Measurements from ENCODE around the gene NRSN2. TPM values are rescaled to one million over a fixed set of nuclear protein-coding genes. Genes with fewer than 3 reads are reported as not detected.
A peak's percentile ranks its signal among the peaks of the same experiment; 100 is the strongest.

Gene NRSN2
- total RNA-seq, 1 experiment from 2014 or later, result 44.9 TPM

DNA sequence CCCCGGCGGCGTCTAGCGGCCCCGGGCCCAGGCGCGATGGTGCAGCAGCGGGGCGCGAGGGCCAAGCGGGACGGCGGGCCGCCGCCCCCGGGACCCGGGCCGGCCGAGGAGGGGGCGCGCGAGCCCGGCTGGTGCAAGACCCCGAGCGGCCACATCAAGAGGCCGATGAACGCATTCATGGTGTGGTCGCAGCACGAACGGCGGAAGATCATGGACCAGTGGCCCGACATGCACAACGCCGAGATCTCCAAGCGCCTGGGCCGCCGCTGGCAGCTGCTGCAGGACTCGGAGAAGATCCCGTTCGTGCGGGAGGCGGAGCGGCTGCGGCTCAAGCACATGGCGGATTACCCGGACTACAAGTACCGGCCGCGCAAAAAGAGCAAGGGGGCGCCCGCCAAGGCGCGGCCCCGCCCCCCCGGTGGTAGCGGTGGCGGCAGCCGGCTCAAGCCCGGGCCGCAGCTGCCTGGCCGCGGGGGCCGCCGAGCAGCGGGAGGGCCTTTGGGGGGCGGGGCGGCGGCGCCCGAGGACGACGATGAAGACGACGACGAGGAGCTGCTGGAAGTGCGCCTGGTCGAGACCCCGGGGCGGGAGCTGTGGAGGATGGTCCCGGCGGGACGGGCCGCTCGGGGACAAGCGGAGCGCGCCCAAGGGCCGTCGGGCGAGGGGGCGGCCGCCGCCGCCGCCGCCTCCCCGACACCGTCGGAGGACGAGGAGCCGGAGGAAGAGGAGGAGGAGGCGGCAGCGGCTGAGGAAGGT, 20.8 kb upstream of the NRSN2 start:
- Histone ChIP-seq H3K27me3 (ENCODE audit: control insufficient read depth, insufficient read depth, low read length) (no peaks in the 10 kb centered on the region), H3K4me3 (ENCODE audit: low read depth in 2 of 2, low read length in 2 of 2) (peak overlapping the region; percentile 74 to 79), H3K36me3 (ENCODE audit: control insufficient read depth, insufficient read depth, low read length) (no peaks in the 10 kb centered on the region; the same call in 1 of the 2 replicates), H3K9me3 (ENCODE audit: control insufficient read depth, insufficient read depth, low read depth, low read length) (no peaks in the 10 kb centered on the region), H3K27ac (ENCODE audit: low read length) (peak overlapping the region; percentile 85), H3K4me1 (ENCODE audit: control insufficient read depth, insufficient read depth, low read length) (peaks cover 28% of the 10 kb centered on the region)
- in situ Hi-C loops (cut with HindIII; ENCODE audit: low pct_unique_long_range_greater_than_20kb, low sequenced_read_pairs) (no loop called here), intact Hi-C loops (cut with micrococcal nuclease; ENCODE audit: unreplicated experiment) (no loop called here)
- ATAC-seq (peak; percentile 3), DNase-seq (ENCODE audit: low read depth, low spot score) (no peak)
- no TSS peak for BruUV-seq (replicated peaks)
- ChIA-PET POLR2A (interaction anchor here (0.6 kb wide), 2 partner anchors 14 to 169 kb away, joined by 3 read pairs; partner anchors contain the start of gene DEFB127), CTCF (no interaction called here)
- peak; percentile 52 for TF ChIP-seq POLR2AphosphoS5 (IDR thresholded peaks at IDR 0.05; ENCODE audit: low read depth, low read length)
- TF ChIP-seq TCF7L2 (IDR thresholded peaks at IDR 0.05; ENCODE audit: low read depth, low read length), result peak; percentile 83; the same call in 1 of the 2 replicates
- no peak; the same call in 1 of the 2 replicates for TF ChIP-seq SIN3A (IDR thresholded peaks at IDR 0.05; ENCODE audit: borderline replicate concordance, insufficient read depth, low read depth, low read length)

DNA sequence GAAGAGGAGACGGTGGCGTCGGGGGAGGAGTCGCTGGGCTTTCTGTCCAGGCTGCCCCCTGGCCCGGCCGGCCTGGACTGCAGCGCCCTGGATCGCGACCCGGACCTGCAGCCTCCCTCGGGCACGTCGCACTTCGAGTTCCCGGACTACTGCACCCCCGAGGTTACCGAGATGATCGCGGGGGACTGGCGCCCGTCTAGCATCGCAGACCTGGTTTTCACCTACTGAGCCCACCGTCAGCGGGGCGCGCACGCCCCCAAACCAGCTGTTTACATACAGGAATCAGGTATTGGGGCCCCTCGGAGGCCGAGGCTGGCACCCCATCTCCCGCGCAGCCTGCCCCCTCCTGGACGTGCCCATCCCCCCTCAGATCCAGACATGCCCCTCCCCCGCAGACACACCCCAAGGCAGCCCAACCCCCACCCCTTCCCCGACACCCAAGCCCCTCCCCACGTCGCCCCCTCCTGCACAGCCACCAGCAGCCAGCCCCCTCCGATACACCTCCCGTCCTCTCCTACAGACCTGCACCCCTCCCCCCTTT, 20.2 kb upstream of the NRSN2 start:
- in situ Hi-C loops (cut with HindIII; ENCODE audit: low pct_unique_long_range_greater_than_20kb, low sequenced_read_pairs) (no loop called here), intact Hi-C loops (cut with micrococcal nuclease; ENCODE audit: unreplicated experiment) (no loop called here)
- Histone ChIP-seq H3K4me3 (ENCODE audit: low read depth in 2 of 2, low read length in 2 of 2) (peak overlapping the region; percentile 74 to 79), H3K27me3 (ENCODE audit: control insufficient read depth, insufficient read depth, low read length) (no peaks in the 10 kb centered on the region), H3K4me1 (ENCODE audit: control insufficient read depth, insufficient read depth, low read length) (peaks cover 28% of the 10 kb centered on the region), H3K9me3 (ENCODE audit: control insufficient read depth, insufficient read depth, low read depth, low read length) (no peaks in the 10 kb centered on the region), H3K36me3 (ENCODE audit: control insufficient read depth, insufficient read depth, low read length) (no peaks in the 10 kb centered on the region; the same call in 1 of the 2 replicates), H3K27ac (ENCODE audit: low read length) (peak overlapping the region; percentile 85)
- ATAC-seq, result peak; percentile 6
- CTCF ChIA-PET, result no interaction called here
- POLR2A ChIA-PET, result interaction anchor here (0.6 kb wide), 1 partner anchor 169 kb away, joined by 3 read pairs; the partner anchor contains the start of gene DEFB127
- DNase-seq (ENCODE audit: low read depth, low spot score), result no peak
- no TSS peak for BruUV-seq (replicated peaks)
- TF ChIP-seq TCF7L2 (IDR thresholded peaks at IDR 0.05; ENCODE audit: low read depth, low read length) (no peak), SIN3A (IDR thresholded peaks at IDR 0.05; ENCODE audit: borderline replicate concordance, insufficient read depth, low read depth, low read length) (peak; percentile 59; the same call in 1 of the 2 replicates)

DNA sequence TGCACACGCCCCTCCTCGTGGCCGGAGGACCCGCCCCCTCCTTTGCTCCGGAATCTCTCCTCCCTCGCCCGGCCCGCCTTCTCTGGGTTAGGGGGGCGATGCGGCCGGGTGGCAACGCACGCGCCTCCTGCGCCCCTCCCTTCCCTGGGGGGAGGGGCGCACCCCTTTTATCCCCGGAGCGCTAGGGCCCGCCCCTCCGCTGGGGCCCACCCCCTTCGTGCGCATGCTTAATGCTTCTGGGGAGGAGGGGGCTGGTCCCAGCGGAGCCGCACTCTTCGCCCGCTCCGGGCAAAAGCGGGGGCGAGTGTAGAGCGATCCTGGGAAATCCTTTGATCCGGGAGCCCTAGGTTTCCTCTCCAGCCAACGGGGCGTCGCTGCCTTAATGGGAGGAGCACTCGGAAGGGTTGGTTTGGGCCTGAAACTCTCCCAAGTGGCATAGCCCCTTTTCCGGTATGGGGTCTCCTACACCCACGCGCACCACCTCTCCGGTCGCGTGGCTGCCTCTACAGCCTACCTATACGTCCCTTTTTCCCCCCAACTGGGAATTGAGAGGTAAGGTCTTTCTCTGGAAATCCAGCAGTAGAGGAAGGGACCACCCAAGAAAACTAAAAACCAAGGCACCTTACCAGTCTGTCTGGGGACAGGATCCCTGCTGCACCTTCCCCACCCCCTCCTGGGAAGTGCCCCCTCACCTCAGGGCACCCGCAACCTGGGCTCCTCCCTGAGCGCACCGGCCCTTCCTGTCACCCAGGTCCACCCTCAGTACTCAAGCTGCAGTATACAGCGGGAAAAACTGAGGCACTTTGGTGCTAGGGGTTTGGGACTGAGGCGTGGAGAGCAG, 19.5 kb upstream of the NRSN2 start:
- BruUV-seq (replicated peaks), result TSS peak; percentile 82
- H3K4me3 ChIP-seq (ENCODE audit: low read depth in 2 of 2, low read length in 2 of 2), result peak overlapping the region; percentile 74 to 79
- H3K36me3 ChIP-seq (ENCODE audit: control insufficient read depth, insufficient read depth, low read length), result no peaks in the 10 kb centered on the region; the same call in 1 of the 2 replicates
- peak overlapping the region; percentile 87 for H3K27ac ChIP-seq (ENCODE audit: low read length)
- DNase-seq (ENCODE audit: low read depth, low spot score), result no peak
- H3K27me3 ChIP-seq (ENCODE audit: control insufficient read depth, insufficient read depth, low read length), result no peaks in the 10 kb centered on the region
- no peaks in the 10 kb centered on the region for H3K9me3 ChIP-seq (ENCODE audit: control insufficient read depth, insufficient read depth, low read depth, low read length)
- H3K4me1 ChIP-seq (ENCODE audit: control insufficient read depth, insufficient read depth, low read length), result peaks cover 28% of the 10 kb centered on the region
- peak; percentile 69; the same call in 1 of the 2 replicates for TF ChIP-seq POLR2AphosphoS5 (IDR thresholded peaks at IDR 0.05; ENCODE audit: low read depth, low read length)
- TF ChIP-seq SIN3A (IDR thresholded peaks at IDR 0.05; ENCODE audit: borderline replicate concordance, insufficient read depth, low read depth, low read length), result peak; percentile 1; the same call in 1 of the 2 replicates
- TF ChIP-seq, protein P1, sequence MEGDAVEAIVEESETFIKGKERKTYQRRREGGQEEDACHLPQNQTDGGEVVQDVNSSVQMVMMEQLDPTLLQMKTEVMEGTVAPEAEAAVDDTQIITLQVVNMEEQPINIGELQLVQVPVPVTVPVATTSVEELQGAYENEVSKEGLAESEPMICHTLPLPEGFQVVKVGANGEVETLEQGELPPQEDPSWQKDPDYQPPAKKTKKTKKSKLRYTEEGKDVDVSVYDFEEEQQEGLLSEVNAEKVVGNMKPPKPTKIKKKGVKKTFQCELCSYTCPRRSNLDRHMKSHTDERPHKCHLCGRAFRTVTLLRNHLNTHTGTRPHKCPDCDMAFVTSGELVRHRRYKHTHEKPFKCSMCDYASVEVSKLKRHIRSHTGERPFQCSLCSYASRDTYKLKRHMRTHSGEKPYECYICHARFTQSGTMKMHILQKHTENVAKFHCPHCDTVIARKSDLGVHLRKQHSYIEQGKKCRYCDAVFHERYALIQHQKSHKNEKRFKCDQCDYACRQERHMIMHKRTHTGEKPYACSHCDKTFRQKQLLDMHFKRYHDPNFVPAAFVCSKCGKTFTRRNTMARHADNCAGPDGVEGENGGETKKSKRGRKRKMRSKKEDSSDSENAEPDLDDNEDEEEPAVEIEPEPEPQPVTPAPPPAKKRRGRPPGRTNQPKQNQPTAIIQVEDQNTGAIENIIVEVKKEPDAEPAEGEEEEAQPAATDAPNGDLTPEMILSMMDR (IDR thresholded peaks at IDR 0.05), result no peak
- TF ChIP-seq, protein P2, sequence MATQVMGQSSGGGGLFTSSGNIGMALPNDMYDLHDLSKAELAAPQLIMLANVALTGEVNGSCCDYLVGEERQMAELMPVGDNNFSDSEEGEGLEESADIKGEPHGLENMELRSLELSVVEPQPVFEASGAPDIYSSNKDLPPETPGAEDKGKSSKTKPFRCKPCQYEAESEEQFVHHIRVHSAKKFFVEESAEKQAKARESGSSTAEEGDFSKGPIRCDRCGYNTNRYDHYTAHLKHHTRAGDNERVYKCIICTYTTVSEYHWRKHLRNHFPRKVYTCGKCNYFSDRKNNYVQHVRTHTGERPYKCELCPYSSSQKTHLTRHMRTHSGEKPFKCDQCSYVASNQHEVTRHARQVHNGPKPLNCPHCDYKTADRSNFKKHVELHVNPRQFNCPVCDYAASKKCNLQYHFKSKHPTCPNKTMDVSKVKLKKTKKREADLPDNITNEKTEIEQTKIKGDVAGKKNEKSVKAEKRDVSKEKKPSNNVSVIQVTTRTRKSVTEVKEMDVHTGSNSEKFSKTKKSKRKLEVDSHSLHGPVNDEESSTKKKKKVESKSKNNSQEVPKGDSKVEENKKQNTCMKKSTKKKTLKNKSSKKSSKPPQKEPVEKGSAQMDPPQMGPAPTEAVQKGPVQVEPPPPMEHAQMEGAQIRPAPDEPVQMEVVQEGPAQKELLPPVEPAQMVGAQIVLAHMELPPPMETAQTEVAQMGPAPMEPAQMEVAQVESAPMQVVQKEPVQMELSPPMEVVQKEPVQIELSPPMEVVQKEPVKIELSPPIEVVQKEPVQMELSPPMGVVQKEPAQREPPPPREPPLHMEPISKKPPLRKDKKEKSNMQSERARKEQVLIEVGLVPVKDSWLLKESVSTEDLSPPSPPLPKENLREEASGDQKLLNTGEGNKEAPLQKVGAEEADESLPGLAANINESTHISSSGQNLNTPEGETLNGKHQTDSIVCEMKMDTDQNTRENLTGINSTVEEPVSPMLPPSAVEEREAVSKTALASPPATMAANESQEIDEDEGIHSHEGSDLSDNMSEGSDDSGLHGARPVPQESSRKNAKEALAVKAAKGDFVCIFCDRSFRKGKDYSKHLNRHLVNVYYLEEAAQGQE (IDR thresholded peaks at IDR 0.05; ENCODE audit: insufficient read depth in 1 of 2, low read depth in 2 of 2, low read length in 1 of 2), result 0 out of 4 replicates have a peak, but pooled peaks of 1 of the 2 experiments have one; percentile 38
- TF ChIP-seq TCF7L2 (IDR thresholded peaks at IDR 0.05; ENCODE audit: low read depth, low read length), result peak; percentile 84
- ChIA-PET POLR2A (interaction anchor here (0.7 kb wide), 1 partner anchor 28 kb away, joined by 8 read pairs; no protein-coding TSS in a partner anchor), CTCF (no interaction called here)
- intact Hi-C loops (cut with micrococcal nuclease; ENCODE audit: unreplicated experiment) (no loop called here), in situ Hi-C loops (cut with HindIII; ENCODE audit: low pct_unique_long_range_greater_than_20kb, low sequenced_read_pairs) (no loop called here)
- peak; percentile 44 for ATAC-seq
